Astrocyte (in vitro differentiated cells and primary cell): Measurements from ENCODE around the gene SMIM24.

Source experiments
- EZH2 ChIP-seq: IDR thresholded peaks from 2 replicates; pipeline ENCODE4 v1.6.1; 2012; ENCODE audit warnings: mild to moderate bottlenecking, low read length, inconsistent platforms; ENCODE audit not compliant: insufficient read depth
- TF ChIP-seq, protein P1 (sequence below): IDR thresholded peaks from 2 replicates; pipeline ENCODE4 v1.5.1; 2011; ENCODE audit warnings: low read depth, mild to moderate bottlenecking, inconsistent platforms, low read length, moderate library complexity; ENCODE audit not compliant: insufficient read depth

DNA sequence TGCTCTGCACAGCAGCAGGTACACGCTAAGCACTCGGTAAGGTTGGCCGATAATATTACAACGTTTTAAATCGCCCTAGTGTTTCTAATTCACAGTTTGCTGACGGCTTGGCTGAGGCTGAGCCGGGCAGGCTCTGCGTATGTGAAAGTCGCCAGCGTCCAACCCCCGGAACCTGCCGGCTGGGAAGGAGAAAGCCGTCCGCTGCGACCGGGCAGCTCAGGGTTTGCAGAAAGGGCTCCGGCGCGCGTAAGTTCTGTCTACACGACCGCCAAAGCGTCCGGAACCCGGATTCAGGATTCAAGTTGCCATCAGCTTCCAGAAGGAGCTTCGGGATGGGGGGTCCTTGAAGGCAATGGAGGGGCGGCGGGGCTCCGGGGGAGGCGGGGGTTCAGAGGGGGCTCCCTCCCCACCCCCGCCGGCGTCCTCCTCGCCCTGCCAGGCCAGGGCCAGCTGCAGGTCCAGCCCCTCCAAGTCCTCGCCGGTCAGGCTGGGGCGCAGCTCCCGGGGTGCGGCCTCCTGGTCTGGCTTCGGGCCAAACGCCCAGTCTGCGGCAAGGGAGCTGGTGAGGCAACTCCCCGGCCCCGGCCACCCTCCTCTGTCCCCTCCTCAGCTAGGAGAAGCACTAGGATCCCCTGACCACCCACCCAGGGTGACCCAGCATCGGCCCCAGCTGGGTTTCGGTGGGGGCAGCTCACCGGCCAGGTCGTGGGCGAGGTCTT is 2.3 kb upstream of the SMIM24 start:
- TF ChIP-seq EZH2 = no peak
- TF ChIP-seq, protein P1, sequence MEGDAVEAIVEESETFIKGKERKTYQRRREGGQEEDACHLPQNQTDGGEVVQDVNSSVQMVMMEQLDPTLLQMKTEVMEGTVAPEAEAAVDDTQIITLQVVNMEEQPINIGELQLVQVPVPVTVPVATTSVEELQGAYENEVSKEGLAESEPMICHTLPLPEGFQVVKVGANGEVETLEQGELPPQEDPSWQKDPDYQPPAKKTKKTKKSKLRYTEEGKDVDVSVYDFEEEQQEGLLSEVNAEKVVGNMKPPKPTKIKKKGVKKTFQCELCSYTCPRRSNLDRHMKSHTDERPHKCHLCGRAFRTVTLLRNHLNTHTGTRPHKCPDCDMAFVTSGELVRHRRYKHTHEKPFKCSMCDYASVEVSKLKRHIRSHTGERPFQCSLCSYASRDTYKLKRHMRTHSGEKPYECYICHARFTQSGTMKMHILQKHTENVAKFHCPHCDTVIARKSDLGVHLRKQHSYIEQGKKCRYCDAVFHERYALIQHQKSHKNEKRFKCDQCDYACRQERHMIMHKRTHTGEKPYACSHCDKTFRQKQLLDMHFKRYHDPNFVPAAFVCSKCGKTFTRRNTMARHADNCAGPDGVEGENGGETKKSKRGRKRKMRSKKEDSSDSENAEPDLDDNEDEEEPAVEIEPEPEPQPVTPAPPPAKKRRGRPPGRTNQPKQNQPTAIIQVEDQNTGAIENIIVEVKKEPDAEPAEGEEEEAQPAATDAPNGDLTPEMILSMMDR = no peak
